ENCODE data around the gene EXOC3L4.

Gene EXOC3L4

GRCh38 chr14:103155826-103156394 lies 61.4 kb downstream of the EXOC3L4 start (continued):
- TF ChIP-seq ZNF629 (tag by site-specific recombination; IDR thresholded peaks at IDR 0.05), result no peak
- TF ChIP-seq ZNF561 (tag by site-specific recombination; IDR thresholded peaks at IDR 0.05; ENCODE audit: borderline replicate concordance), result no peak
- TF ChIP-seq GLIS1 (tag by site-specific recombination; IDR thresholded peaks at IDR 0.05), result no peak
- no peak for TF ChIP-seq HOXC10 (CRISPR knock-in tag; IDR thresholded peaks at IDR 0.05)
- no peak for TF ChIP-seq ZNF658 (tag by site-specific recombination; IDR thresholded peaks at IDR 0.05)
- TF ChIP-seq ZNF140 (tag by site-specific recombination; IDR thresholded peaks at IDR 0.05), result no peak

- H3K27ac ChIP-seq (ENCODE audit: extremely low read depth, low read depth, low read length), result no peak overlapping the region
Measured at GRCh38 chr14:103156651-103157378, 62.3 kb downstream of the EXOC3L4 start.

GRCh38 chr14:103157969-103158368 lies 63.4 kb downstream of the EXOC3L4 start:
- no peak overlapping the region for H3K4me3 ChIP-seq (ENCODE audit: low read depth, low read length)
- CTCF ChIA-PET, result interaction anchor here (1.3 to 2.2 kb wide), 3 partner anchors 17 to 53 kb away, joined by 3 to 9 read pairs (median 4); no protein-coding TSS in a partner anchor
- no peaks in the 10 kb centered on the region for H3K9me3 ChIP-seq (ENCODE audit: control insufficient read depth, insufficient read depth, low read depth, low read length)
- TF ChIP-seq ZNF449 (tag by site-specific recombination; IDR thresholded peaks at IDR 0.05), result no peak
- peak; percentile 57; the same call in 1 of the 2 replicates for TF ChIP-seq PRDM10 (tag by site-specific recombination; IDR thresholded peaks at IDR 0.05)
- H3K36me3 ChIP-seq (ENCODE audit: control insufficient read depth in 2 of 2, insufficient read depth in 1 of 2, low read length in 2 of 2), result no peaks in the 10 kb centered on the region
- no peaks in the 10 kb centered on the region for H3K4me1 ChIP-seq (ENCODE audit: control insufficient read depth, insufficient read depth, low read length)
- POLR2A ChIA-PET, result no interaction called here
- H3K27ac ChIP-seq (ENCODE audit: extremely low read depth, low read depth, low read length), result no peak overlapping the region

More at GRCh38 chr14:103156651-103157378, 62.3 kb downstream of the EXOC3L4 start:
- Histone ChIP-seq H3K9me3 (ENCODE audit: control insufficient read depth, insufficient read depth, low read depth, low read length) (no peaks in the 10 kb centered on the region), H3K36me3 (ENCODE audit: control insufficient read depth in 2 of 2, insufficient read depth in 1 of 2, low read length in 2 of 2) (no peaks in the 10 kb centered on the region), H3K4me1 (ENCODE audit: control insufficient read depth, insufficient read depth, low read length) (no peaks in the 10 kb centered on the region), H3K4me3 (ENCODE audit: low read depth, low read length) (no peak overlapping the region)
- TF ChIP-seq GFI1B (tag by site-specific recombination; IDR thresholded peaks at IDR 0.05) (no peak), ZNF561 (tag by site-specific recombination; IDR thresholded peaks at IDR 0.05; ENCODE audit: borderline replicate concordance) (no peak), SCRT1 (tag by site-specific recombination; IDR thresholded peaks at IDR 0.05; ENCODE audit: borderline replicate concordance) (no peak), ZNF37A (tag by site-specific recombination; IDR thresholded peaks at IDR 0.05) (no peak), ZNF510 (tag by site-specific recombination; IDR thresholded peaks at IDR 0.05; ENCODE audit: insufficient replicate concordance) (no peak), ZNF274 (IDR thresholded peaks at IDR 0.05; ENCODE audit: low read length) (no peak), ZNF274 (tag by site-specific recombination; IDR thresholded peaks at IDR 0.05; ENCODE audit: borderline replicate concordance) (no peak), ZNF776 (tag by site-specific recombination; IDR thresholded peaks at IDR 0.05; ENCODE audit: borderline replicate concordance) (no peak), INSM2 (tag by site-specific recombination; IDR thresholded peaks at IDR 0.05) (no peak), SALL2 (tag by site-specific recombination; IDR thresholded peaks at IDR 0.05; ENCODE audit: borderline replicate concordance) (no peak), ZSCAN18 (tag by site-specific recombination; IDR thresholded peaks at IDR 0.05) (no peak)
- ChIA-PET CTCF (interaction anchor here (0.5 to 2.2 kb wide), 5 partner anchors 15 to 52 kb away, joined by 3 to 4 read pairs (median 4); no protein-coding TSS in a partner anchor), POLR2A (no interaction called here)
